Dermis blood vessel endothelial cell (primary cell): ENCODE results near the gene UBE2J1. TPM values are rescaled to one million over a fixed set of nuclear protein-coding genes. Genes with fewer than 3 reads are reported as not detected.

Experiments used
- DNase-seq: peaks from one replicate; pipeline ENCODE4 v3.0.0; 2010
- total RNA-seq: library from RNA; depleted of rRNA; stranded (reverse); fragments of >200 nt; gene quantifications from 2 replicates; pipeline ENCODE4 v1.2.3, GENCODE V29; 2014

UBE2J1 gene
- total RNA-seq, 1 donor from 2014 or later = 48.2 TPM

GRCh38 chr6:89287351-89288028, 65.0 kb downstream of the UBE2J1 start:
- DNase-seq = no peak

- no peak for DNase-seq
Measured at GRCh38 chr6:89286516-89286915, 66.0 kb downstream of the UBE2J1 start.

- no peak for DNase-seq
Measured at GRCh38 chr6:89284963-89285735, 67.4 kb downstream of the UBE2J1 start.

- no peak for DNase-seq
Measured at GRCh38 chr6:89284081-89284480, 68.4 kb downstream of the UBE2J1 start.

- no peak for DNase-seq
Measured at GRCh38 chr6:89282749-89283148, 69.8 kb downstream of the UBE2J1 start.

- peak; percentile 68 for DNase-seq
Measured at GRCh38 chr6:89281779-89282246, 70.7 kb downstream of the UBE2J1 start.

GRCh38 chr6:89278956-89279355, 73.6 kb downstream of the UBE2J1 start:
- no peak for DNase-seq

Other genes with a start within 250 kb of the UBE2J1 start
- under 0.01 and 0.09 TPM in 2 replicates for gene SRSF12, start 234.7 kb downstream of the UBE2J1 start, total RNA-seq
- 5.1 and 7.0 TPM in 2 replicates for gene PM20D2, start 206.7 kb downstream of the UBE2J1 start, total RNA-seq
- not detected in 2 replicates for gene GABRR1, start 135.4 kb downstream of the UBE2J1 start, total RNA-seq
- gene GABRR2, start 37.4 kb downstream of the UBE2J1 start, total RNA-seq = 0.14 and 0.51 TPM in 2 replicates
- 0.51 and 1.2 TPM in 2 replicates for gene RRAGD, start 59.6 kb upstream of the UBE2J1 start, total RNA-seq
- gene ANKRD6, start 80.4 kb upstream of the UBE2J1 start, total RNA-seq = 12.1 and 13.6 TPM in 2 replicates